Measurements from ENCODE around the gene ADAP1.

Gene ADAP1

DNA sequence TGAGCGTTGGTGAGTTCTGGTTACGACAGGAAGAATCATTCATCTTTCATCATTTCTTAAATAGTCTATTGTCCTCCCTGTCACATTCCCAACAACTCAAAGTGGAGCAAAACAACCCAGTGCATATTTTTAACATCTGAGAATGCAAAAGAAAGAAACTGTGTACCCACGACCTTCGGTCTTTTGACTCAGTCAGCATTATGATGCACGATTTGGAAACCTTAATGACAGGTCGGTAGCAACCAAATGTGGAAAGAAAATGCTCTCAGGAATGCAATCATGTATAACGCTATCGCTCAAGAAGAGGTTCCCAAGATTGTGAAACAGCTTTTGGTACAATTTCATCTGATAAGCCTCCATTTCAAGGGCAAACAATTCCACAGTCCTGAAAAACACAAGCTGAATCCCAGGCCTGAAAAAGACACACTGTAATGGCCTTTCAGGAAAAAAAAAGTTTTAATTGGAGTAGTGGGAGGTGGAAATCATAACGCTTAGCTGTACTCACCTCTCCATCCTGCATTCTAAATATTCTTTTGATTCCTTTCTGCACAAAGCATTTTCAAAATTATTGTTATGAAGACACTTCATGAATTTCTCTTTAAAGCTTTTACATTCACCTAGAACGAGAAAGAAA lies 18.3 kb upstream of the ADAP1 start:
- H3K4me3 ChIP-seq (ENCODE audit: low read depth, low read length) = no peak overlapping the region
- TF ChIP-seq, protein P1, sequence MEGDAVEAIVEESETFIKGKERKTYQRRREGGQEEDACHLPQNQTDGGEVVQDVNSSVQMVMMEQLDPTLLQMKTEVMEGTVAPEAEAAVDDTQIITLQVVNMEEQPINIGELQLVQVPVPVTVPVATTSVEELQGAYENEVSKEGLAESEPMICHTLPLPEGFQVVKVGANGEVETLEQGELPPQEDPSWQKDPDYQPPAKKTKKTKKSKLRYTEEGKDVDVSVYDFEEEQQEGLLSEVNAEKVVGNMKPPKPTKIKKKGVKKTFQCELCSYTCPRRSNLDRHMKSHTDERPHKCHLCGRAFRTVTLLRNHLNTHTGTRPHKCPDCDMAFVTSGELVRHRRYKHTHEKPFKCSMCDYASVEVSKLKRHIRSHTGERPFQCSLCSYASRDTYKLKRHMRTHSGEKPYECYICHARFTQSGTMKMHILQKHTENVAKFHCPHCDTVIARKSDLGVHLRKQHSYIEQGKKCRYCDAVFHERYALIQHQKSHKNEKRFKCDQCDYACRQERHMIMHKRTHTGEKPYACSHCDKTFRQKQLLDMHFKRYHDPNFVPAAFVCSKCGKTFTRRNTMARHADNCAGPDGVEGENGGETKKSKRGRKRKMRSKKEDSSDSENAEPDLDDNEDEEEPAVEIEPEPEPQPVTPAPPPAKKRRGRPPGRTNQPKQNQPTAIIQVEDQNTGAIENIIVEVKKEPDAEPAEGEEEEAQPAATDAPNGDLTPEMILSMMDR (IDR thresholded peaks at IDR 0.05; ENCODE audit: low read depth, low read length, missing control alignments) = no peak
- DNase-seq (ENCODE audit: low read depth) = no peak

DNA sequence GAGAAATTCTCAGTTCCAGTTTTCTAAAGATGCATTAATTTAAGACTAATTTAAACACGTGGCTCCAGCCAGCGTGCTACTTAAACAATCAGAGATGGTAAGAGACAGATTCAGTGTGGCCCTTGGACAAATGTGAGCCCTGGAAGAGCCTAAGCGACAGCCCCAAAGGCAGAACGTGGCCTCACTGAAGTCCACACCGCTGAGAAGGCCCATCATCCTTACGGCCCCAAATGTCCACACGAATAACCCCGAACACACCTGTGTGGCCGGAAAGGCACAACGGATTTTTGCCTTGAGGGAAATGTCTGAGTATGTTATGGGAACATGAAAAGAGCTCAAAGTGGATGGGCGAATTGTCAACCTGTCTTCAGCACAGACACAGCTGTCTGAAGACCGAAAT lies 17.6 kb upstream of the ADAP1 start:
- TF ChIP-seq, protein P1 (IDR thresholded peaks at IDR 0.05; ENCODE audit: low read depth, low read length, missing control alignments) = no peak
- no peak for DNase-seq (ENCODE audit: low read depth)
- no peak overlapping the region for H3K4me3 ChIP-seq (ENCODE audit: low read depth, low read length)

DNA sequence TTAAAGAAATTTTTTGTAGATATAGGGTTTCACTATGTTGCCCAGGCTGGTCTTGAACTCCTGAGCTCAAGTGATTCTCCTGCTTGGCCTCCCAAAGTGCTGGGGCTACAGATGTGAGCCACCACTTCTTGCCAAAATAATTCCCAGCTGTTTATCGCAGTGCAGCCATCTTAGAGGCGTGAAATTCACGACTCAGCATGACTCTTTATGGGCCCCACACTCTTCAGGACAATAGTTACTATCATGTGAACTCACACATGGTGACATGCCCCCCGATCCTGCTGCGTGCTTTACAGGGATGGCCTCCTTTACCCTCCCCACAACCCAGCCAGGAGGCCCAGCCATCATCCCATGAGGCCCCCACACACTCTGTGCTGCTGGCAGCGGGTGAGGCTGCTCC lies 16.3 kb upstream of the ADAP1 start:
- DNase-seq (ENCODE audit: low read depth) = no peak
- no peak overlapping the region for H3K4me3 ChIP-seq (ENCODE audit: low read depth, low read length)
- TF ChIP-seq, protein P1 (IDR thresholded peaks at IDR 0.05; ENCODE audit: low read depth, low read length, missing control alignments) = no peak

DNA sequence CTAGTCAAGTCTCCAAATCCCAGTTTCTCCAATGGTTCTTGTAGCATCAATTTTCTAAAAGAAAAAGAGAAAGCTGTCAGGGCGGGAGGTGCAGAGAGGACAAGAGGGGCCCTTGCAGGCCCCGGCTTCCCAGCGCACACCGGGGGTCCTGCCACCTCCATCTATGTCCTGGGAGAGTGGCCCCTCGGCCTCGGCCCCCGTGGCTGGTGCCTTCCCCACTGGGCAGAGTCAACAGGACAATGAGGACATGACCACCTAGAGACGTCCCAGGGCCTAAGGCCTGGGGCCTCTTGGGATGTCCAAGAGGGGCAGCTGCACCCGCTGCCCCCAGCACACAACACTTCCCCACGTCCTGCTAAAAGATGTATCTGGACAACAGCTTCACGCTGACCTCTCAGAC lies 14.9 kb upstream of the ADAP1 start:
- TF ChIP-seq, protein P1 (IDR thresholded peaks at IDR 0.05; ENCODE audit: low read depth, low read length, missing control alignments) = no peak
- DNase-seq (ENCODE audit: low read depth) = no peak
- no peak overlapping the region for H3K4me3 ChIP-seq (ENCODE audit: low read depth, low read length)

DNA sequence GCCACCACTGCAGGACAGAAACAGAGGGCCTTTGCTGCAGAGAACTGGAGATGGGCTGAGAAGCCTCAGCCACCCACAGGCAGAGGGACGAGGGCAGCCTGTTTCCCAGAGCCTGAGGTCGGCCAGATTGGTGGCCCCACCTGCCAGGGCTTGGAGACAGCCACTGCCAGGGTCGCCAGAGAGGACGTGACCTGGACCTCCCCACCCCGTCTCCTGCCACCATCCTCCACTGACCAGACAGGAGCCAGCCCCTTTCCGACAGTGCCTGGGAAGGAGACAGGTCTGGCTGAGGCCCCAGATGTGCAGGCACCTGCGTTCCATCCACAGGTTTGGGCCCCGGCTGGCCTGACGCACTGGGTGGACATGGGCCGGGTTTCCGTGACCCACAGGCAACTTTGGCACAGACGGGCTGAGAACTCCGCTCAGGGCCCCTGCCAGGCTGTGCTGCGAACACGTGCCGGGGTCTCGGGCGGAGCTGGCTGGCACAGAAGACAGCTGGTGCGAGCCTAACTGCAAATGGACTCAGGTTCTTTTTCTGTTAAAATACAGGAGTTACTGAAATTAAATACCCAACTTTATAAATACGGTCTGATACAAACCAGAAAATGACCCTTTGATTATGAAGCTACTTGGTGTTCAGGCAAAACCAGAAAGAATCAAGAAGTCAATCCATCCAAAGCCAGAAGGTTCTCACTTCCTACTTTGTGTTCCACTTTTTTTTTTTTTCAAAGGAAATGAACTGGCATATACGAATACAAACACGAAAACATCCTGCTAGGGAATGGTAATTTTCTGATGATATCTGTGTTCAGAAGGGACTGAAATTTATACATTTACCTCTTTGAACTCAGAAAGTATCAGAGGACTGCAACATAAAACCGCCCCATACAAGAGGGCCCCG lies 14.0 kb upstream of the ADAP1 start:
- TF ChIP-seq, protein P1 (IDR thresholded peaks at IDR 0.05; ENCODE audit: low read depth, low read length, missing control alignments) = no peak
- no peak for DNase-seq (ENCODE audit: low read depth)
- H3K4me3 ChIP-seq (ENCODE audit: low read depth, low read length) = no peak overlapping the region

DNA sequence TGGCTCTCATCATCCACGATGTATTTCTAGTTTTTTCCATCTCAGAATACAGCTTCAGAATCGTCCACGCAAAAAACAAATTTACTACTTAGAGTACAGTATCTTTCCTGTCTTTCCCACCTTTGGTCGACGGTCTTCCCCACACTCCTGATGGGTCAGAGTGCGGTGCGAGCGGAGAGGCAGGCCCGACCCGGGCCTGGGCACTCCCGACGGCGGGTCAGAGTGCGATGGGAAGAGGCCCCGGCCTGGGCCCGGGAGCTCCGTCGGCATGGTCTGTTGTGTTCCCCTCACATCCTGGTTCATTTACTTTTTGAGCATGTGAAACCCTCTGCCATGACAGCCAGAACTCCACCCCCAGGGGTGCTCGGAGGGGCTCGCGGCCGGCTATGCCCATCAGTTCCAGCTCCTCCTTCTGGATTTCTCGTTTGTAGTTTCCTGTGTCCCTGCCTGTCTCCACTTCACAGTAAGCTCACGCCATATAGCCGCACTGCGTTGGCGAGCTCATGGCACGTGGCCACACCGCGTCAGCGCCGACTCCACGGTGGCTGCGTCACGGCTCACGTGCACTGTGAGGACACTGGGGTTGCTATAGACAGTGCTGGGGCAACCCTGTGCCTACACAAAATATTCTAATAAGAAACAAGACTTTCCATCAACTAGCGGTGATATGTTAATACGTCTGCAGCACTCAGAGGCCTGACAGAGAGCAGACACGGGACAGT lies 13.0 kb upstream of the ADAP1 start:
- DNase-seq (ENCODE audit: low read depth) = no peak
- TF ChIP-seq, protein P1 (IDR thresholded peaks at IDR 0.05; ENCODE audit: low read depth, low read length, missing control alignments) = no peak
- H3K4me3 ChIP-seq (ENCODE audit: low read depth, low read length) = no peak overlapping the region

Data from GM12864 (cell line).